ENCODE data around the gene MBOAT2.

- no peak for TF ChIP-seq CTCF (IDR thresholded peaks at IDR 0.05)
- TF ChIP-seq EZH2phosphoT487 (IDR thresholded peaks at IDR 0.05), result no peak
These were observed 69.1 kb downstream of the MBOAT2 start for GRCh38 chr2:8934338-8934737.

Measured in neural progenitor cell (in vitro differentiated cells).